SH-SY5Y (cell line): ENCODE data around the gene EMILIN1.

Experiments
- GATA2 ChIP-seq: IDR thresholded peaks from 2 replicates; pipeline ENCODE4 v1.6.1; 2011; ENCODE audit warnings: mild to moderate bottlenecking, low read depth, low read length
- GATA3 ChIP-seq: IDR thresholded peaks from 2 replicates; pipeline ENCODE4 v1.6.1; 2011; ENCODE audit warnings: low read depth, mild to moderate bottlenecking, low read length, moderate library complexity

Gene EMILIN1

GRCh38 chr2:27081984-27082772 lies 3.8 kb downstream of the EMILIN1 start:
- TF ChIP-seq GATA2: no peak
- no peak for TF ChIP-seq GATA3

GRCh38 chr2:27082773-27083409 lies 4.5 kb downstream of the EMILIN1 start:
- TF ChIP-seq GATA3 (no peak), GATA2 (no peak)

DNA sequence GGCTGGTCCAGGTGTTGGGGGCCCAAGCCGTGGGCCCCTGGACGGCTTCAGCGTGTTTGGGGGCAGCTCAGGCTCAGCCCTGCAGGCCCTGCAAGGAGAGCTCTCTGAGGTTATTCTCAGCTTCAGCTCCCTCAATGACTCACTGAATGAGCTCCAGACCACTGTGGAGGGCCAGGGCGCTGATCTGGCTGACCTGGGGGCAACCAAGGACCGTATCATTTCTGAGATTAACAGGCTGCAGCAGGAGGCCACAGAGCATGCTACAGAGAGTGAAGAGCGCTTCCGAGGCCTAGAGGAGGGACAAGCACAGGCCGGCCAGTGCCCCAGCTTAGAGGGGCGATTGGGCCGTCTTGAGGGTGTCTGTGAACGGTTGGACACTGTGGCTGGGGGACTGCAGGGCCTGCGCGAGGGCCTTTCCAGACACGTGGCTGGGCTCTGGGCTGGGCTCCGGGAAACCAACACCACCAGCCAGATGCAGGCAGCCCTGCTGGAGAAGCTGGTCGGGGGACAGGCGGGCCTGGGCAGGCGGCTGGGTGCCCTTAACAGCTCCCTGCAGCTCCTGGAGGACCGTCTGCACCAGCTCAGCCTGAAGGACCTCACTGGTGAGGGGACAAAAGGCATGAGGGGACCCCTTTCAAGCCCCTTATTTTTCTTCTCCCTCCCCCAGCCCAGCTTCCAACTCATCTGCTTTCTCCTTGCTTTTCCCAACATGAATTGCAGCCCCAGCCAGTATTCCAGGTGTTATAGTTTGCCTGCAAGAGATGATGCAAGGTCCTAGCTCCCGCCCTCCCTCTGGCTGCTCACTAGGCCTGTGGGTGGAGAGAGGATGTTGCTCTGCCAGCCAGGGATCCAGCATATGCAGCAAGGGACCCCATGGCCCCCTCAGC lies 5.2 kb downstream of the EMILIN1 start:
- no peak for TF ChIP-seq GATA2
- TF ChIP-seq GATA3: no peak

- TF ChIP-seq GATA2: no peak
- no peak for TF ChIP-seq GATA3
Observed at GRCh38 chr2:27084297-27085061, 6.1 kb downstream of the EMILIN1 start.

- TF ChIP-seq GATA3 (no peak), GATA2 (no peak)
Observed at GRCh38 chr2:27085062-27085672, 6.8 kb downstream of the EMILIN1 start.

GRCh38 chr2:27085673-27086089 lies 7.3 kb downstream of the EMILIN1 start:
- TF ChIP-seq GATA3 (no peak), GATA2 (no peak)

GRCh38 chr2:27086090-27086723 lies 7.8 kb downstream of the EMILIN1 start:
- TF ChIP-seq GATA2 (no peak), GATA3 (no peak)

DNA sequence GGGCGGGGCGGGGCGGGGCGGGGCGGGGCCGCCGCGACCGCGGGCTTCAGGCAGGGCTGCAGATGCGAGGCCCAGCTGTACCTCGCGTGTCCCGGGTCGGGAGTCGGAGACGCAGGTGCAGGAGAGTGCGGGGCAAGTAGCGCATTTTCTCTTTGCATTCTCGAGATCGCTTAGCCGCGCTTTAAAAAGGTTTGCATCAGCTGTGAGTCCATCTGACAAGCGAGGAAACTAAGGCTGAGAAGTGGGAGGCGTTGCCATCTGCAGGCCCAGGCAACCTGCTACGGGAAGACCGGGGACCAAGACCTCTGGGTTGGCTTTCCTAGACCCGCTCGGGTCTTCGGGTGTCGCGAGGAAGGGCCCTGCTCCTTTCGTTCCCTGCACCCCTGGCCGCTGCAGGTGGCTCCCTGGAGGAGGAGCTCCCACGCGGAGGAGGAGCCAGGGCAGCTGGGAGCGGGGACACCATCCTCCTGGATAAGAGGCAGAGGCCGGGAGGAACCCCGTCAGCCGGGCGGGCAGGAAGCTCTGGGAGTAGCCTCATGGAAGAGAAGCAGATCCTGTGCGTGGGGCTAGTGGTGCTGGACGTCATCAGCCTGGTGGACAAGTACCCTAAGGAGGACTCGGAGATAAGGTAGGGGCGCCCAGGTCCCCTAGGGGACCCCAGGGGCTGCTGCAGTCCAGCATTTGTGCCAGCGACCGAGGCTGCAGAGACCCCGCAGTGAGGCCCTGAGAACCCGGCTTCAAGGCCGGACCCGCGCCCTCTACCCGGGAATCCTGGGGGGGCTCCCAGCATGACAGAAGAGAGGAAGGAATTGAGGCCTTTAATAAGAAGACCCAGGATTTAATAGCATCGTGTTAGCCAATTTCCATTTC lies 8.5 kb downstream of the EMILIN1 start, which contains the start of gene KHK:
KHK (plus strand) TSS at position 49 of the 870 bp plus-strand sequence; CDS start at position 537, 488 bp downstream.
- TF ChIP-seq GATA2 (no peak), GATA3 (no peak)

GRCh38 chr2:27087823-27088410 lies 9.5 kb downstream of the EMILIN1 start:
- TF ChIP-seq GATA3: no peak
- TF ChIP-seq GATA2: no peak

GRCh38 chr2:27088634-27089033 lies 10.2 kb downstream of the EMILIN1 start:
- TF ChIP-seq GATA3: no peak
- no peak for TF ChIP-seq GATA2
